SK-N-MC (cell line): ENCODE results near the gene FEM1B.

Experiments used
- EZH2 ChIP-seq: fragments of 200-600 bp; sonication (generic); IDR thresholded peaks from one replicate; pipeline ENCODE4 v1.6.1; 2017; ENCODE audit warnings: antibody characterized with exemption
- FOXP2 ChIP-seq: optimal IDR thresholded peaks from 2 replicates; pipeline ENCODE3; 2011; ENCODE audit warnings: mild to moderate bottlenecking, moderate library complexity; ENCODE audit not compliant: insufficient read depth; ENCODE audit errors: extremely low read length, control extremely low read depth
- POLR2AphosphoS5 ChIP-seq: IDR thresholded peaks from 2 replicates; pipeline ENCODE4 v1.6.1; 2012; ENCODE audit warnings: mild to moderate bottlenecking, low read depth, low read length, borderline replicate concordance

DNA sequence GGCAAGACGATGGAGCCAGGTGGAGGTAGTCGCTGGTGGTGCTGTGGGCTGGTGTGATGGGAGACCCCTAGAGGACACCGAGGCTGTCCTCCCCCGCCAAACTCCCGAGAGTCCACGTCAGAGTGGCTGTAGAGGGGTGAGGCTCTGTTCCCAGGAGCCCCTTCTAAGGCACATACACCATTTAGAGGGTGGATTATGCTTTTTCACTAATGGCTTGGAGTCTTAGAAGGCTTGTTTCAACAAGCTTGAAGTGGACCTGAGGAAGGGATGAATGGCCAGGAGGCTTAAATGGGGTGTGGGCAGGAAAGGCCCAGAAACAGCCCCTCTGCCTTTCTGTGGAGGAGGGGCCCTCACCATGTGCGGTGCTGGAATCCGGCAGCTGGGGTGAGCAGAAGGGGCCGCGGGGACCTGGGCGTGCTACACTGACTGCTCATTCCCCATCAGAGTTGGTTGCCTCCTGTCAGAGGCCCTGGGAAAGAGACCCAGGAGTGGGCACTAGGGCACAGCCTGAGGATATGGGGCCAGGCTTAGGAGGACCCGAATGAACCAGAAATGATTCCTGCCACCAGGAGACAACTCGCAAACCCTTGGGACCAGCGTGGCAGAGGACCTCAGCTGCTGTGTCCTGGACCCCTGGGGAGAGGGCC is 66.2 kb downstream of the FEM1B start:
- TF ChIP-seq POLR2AphosphoS5 (no peak), EZH2 (no peak), FOXP2 (no peak)
